Stimulated activated naive CD4-positive, alpha-beta T cell (primary cell): ENCODE measurements around the gene NOTCH3.

ENCODE experiments used
- DNase-seq, 6 experiments: peaks; one replicate each; lab custom pipeline; 2025; lab: John Stamatoyannopoulos, UW

NOTCH3 gene

GRCh38 chr19:15161028-15161984 is 39.5 kb downstream of the NOTCH3 start:
- no peak for DNase-seq

GRCh38 chr19:15159251-15159650 is 41.5 kb downstream of the NOTCH3 start:
- DNase-seq: no peak

- no peak for DNase-seq
These were observed 44.4 kb downstream of the NOTCH3 start for GRCh38 chr19:15156391-15156790.

GRCh38 chr19:15155296-15155695 is 45.5 kb downstream of the NOTCH3 start:
- DNase-seq: no peak

GRCh38 chr19:15154002-15154612 is 46.7 kb downstream of the NOTCH3 start:
- no peak for DNase-seq

- DNase-seq: no peak
These were observed 51.1 kb downstream of the NOTCH3 start for GRCh38 chr19:15149737-15150136.

GRCh38 chr19:15147090-15147489 is 53.7 kb downstream of the NOTCH3 start:
- no peak for DNase-seq

GRCh38 chr19:15144046-15144646 is 56.6 kb downstream of the NOTCH3 start:
- DNase-seq: no peak

GRCh38 chr19:15142313-15142712 is 58.5 kb downstream of the NOTCH3 start:
- DNase-seq: no peak

GRCh38 chr19:15141143-15141542 is 59.7 kb downstream of the NOTCH3 start:
- DNase-seq: no peak

- no peak for DNase-seq
These were observed 62.4 kb downstream of the NOTCH3 start for GRCh38 chr19:15138427-15138826.

- no peak for DNase-seq
These were observed 63.0 kb downstream of the NOTCH3 start for GRCh38 chr19:15137777-15138176.

GRCh38 chr19:15136234-15136954 is 64.4 kb downstream of the NOTCH3 start:
- DNase-seq: no peak

GRCh38 chr19:15129856-15130585 is 70.8 kb downstream of the NOTCH3 start:
- peak in 4 of 6 experiments; percentile 9 to 53 (median 42) for DNase-seq

GRCh38 chr19:15128162-15128770 is 72.5 kb downstream of the NOTCH3 start:
- no peak for DNase-seq

- peak in 1 of 6 experiments; percentile 33 for DNase-seq
These were observed 74.5 kb downstream of the NOTCH3 start for GRCh38 chr19:15126131-15126910.

- peak; percentile 94 to 97 (median 96) for DNase-seq
These were observed 75.3 kb downstream of the NOTCH3 start for GRCh38 chr19:15125232-15126067.

- peak in 4 of 6 experiments; percentile 31 to 52 (median 40) for DNase-seq
These were observed 76.1 kb downstream of the NOTCH3 start for GRCh38 chr19:15124572-15125231.

- no peak for DNase-seq
These were observed 76.9 kb downstream of the NOTCH3 start for GRCh38 chr19:15123900-15124299.
